H9 (cell line): ENCODE data around the gene IL17RA. TPM values are rescaled to one million over a fixed set of nuclear protein-coding genes. Genes with fewer than 3 reads are reported as not detected.

Source experiments
- DNase-seq: peaks from one replicate; pipeline ENCODE4 v3.0.0-alpha.2; 2017
- H2AFZ ChIP-seq: one replicate; pipeline ENCODE4 v1.6.1; 2013; ENCODE audit warnings: mild to moderate bottlenecking, low read length, control low read depth, moderate library complexity
- H2AK5ac ChIP-seq: 2 replicates; pipeline ENCODE4 v1.6.1; 2013; ENCODE audit warnings: low read length, control low read depth, mixed read lengths; ENCODE audit not compliant: insufficient read length
- H2BK120ac ChIP-seq: one replicate; pipeline ENCODE4 v1.6.1; 2013; ENCODE audit warnings: low read depth, mild to moderate bottlenecking, low read length, control low read depth, inconsistent platforms; ENCODE audit not compliant: poor library complexity, severe bottlenecking
- H2BK12ac ChIP-seq: 2 replicates; pipeline ENCODE4 v1.6.1; 2013; ENCODE audit warnings: low read length, control low read depth, mixed read lengths, low read depth; ENCODE audit not compliant: insufficient read length
- H2BK15ac ChIP-seq: 2 replicates; pipeline ENCODE4 v1.6.1; 2013; ENCODE audit warnings: low read depth, low read length, control low read depth
- H2BK20ac ChIP-seq: one replicate; pipeline ENCODE4 v1.6.1; 2013; ENCODE audit warnings: low read depth, mild to moderate bottlenecking, low read length, control low read depth, inconsistent platforms; ENCODE audit not compliant: poor library complexity, severe bottlenecking
- H2BK5ac ChIP-seq: 2 replicates; pipeline ENCODE4 v1.6.1; 2013; ENCODE audit warnings: low read length, control low read depth, mixed read lengths; ENCODE audit not compliant: insufficient read length
- H3K14ac ChIP-seq: 2 replicates; pipeline ENCODE4 v1.6.1; 2013; ENCODE audit warnings: low read length, control low read depth; ENCODE audit not compliant: insufficient read depth
- H3K18ac ChIP-seq: 2 replicates; pipeline ENCODE4 v1.6.1; 2013; ENCODE audit warnings: low read depth, mild to moderate bottlenecking, mixed read lengths, low read length, control low read depth; ENCODE audit not compliant: insufficient read length
- H3K23ac ChIP-seq: 2 replicates; pipeline ENCODE4 v1.6.1; 2013; ENCODE audit warnings: low read length, control low read depth, mixed read lengths, low read depth; ENCODE audit not compliant: insufficient read length
- H3K23me2 ChIP-seq: 2 replicates; pipeline ENCODE4 v1.6.1; 2013; ENCODE audit warnings: low read depth, mild to moderate bottlenecking, mixed read lengths, low read length, control low read depth; ENCODE audit not compliant: insufficient read length, poor library complexity, severe bottlenecking
- H3K27ac ChIP-seq: 2 replicates; pipeline ENCODE4 v1.5.1; 2013; ENCODE audit warnings: low read length, control low read depth, mixed read lengths, low read depth; ENCODE audit not compliant: insufficient read length
- H3K27me3 ChIP-seq: 2 replicates; pipeline ENCODE4 v1.6.1; 2013; ENCODE audit warnings: low read length, control low read depth, inconsistent platforms; ENCODE audit not compliant: insufficient read depth
- H3K4ac ChIP-seq: 2 replicates; pipeline ENCODE4 v1.6.1; 2013; ENCODE audit warnings: low read depth, mild to moderate bottlenecking, control low read depth, inconsistent platforms, low read length, moderate library complexity
- H3K4me1 ChIP-seq: 2 replicates; pipeline ENCODE4 v1.6.1; 2013; ENCODE audit warnings: low read length, control low read depth, inconsistent platforms; ENCODE audit not compliant: insufficient read depth
- H3K4me2 ChIP-seq: 2 replicates; pipeline ENCODE4 v1.6.1; 2013; ENCODE audit warnings: low read length, control low read depth, mixed read lengths; ENCODE audit not compliant: insufficient read length, insufficient read depth
- H3K56ac ChIP-seq: 2 replicates; pipeline ENCODE4 v1.6.1; 2013; ENCODE audit warnings: low read depth, mild to moderate bottlenecking, mixed read lengths, low read length, control low read depth; ENCODE audit not compliant: insufficient read length
- H3K79me1 ChIP-seq: 2 replicates; pipeline ENCODE4 v1.6.1; 2013; ENCODE audit warnings: low read depth, mild to moderate bottlenecking, moderate library complexity, low read length, control low read depth, inconsistent platforms; ENCODE audit not compliant: insufficient read depth, poor library complexity, severe bottlenecking
- H3K79me2 ChIP-seq: 2 replicates; pipeline ENCODE4 v1.6.1; 2013; ENCODE audit warnings: low read length, control low read depth, inconsistent platforms; ENCODE audit not compliant: insufficient read depth
- H3K9ac ChIP-seq: 2 replicates; pipeline ENCODE4 v1.6.1; 2013; ENCODE audit warnings: low read length, control low read depth, mixed read lengths; ENCODE audit not compliant: insufficient read length; ENCODE audit errors: extremely low read depth
- H3K9me3 ChIP-seq: one replicate; pipeline ENCODE4 v1.6.1; 2013; ENCODE audit warnings: low read depth, low read length, inconsistent platforms; ENCODE audit not compliant: control insufficient read depth
- H3T11ph ChIP-seq: one replicate; pipeline ENCODE4 v1.6.1; 2013; ENCODE audit warnings: mild to moderate bottlenecking, low read length, control low read depth, inconsistent platforms
- H4K20me1 ChIP-seq: one replicate; pipeline ENCODE4 v1.6.1; 2013; ENCODE audit not compliant: control insufficient read depth, insufficient read length, insufficient read depth
- H4K5ac ChIP-seq: 2 replicates; pipeline ENCODE4 v1.6.1; 2013; ENCODE audit warnings: low read depth, mild to moderate bottlenecking, mixed read lengths, low read length, control low read depth; ENCODE audit not compliant: insufficient read length
- H4K8ac ChIP-seq: replicated peaks from 2 replicates; pipeline ENCODE4 v1.6.1; 2013; ENCODE audit warnings: low read length, control low read depth, mixed read lengths, low read depth; ENCODE audit not compliant: insufficient read length
- H4K91ac ChIP-seq: 2 replicates; pipeline ENCODE4 v1.6.1; 2013; ENCODE audit warnings: low read depth, mild to moderate bottlenecking, moderate library complexity, mixed read lengths, low read length, control low read depth; ENCODE audit not compliant: insufficient read length
- H3K27ac Mint-ChIP-seq, 3 experiments: 2 replicates in 2 of 3; 3 replicates in 1 of 3; pipeline ENCODE4 v1.8.0; 2020 to 2021; ENCODE audit warnings: mixed read lengths in 3 of 3, mild to moderate bottlenecking in 1 of 3, moderate library complexity in 1 of 3
- H3K27me3 Mint-ChIP-seq: 2 replicates; pipeline ENCODE4 v1.8.0; 2021; ENCODE audit warnings: low read depth, mild to moderate bottlenecking, moderate library complexity, mixed read lengths
- H3K36me3 Mint-ChIP-seq, 3 experiments: 2 replicates in 2 of 3; 3 replicates in 1 of 3; pipeline ENCODE4 v1.8.0; 2020 to 2021; ENCODE audit warnings: low read depth in 3 of 3, mixed read lengths in 3 of 3; ENCODE audit not compliant: insufficient read depth in 1 of 3
- H3K4me1 Mint-ChIP-seq, 2 experiments: 2 replicates each; pipeline ENCODE4 v1.8.0; 2020; ENCODE audit warnings: mixed read lengths in 2 of 2
- H3K4me3 Mint-ChIP-seq, 2 experiments: 2 replicates in 1 of 2; 3 replicates in 1 of 2; pipeline ENCODE4 v1.8.0; 2020 to 2021; ENCODE audit warnings: mild to moderate bottlenecking in 2 of 2, mixed read lengths in 2 of 2, moderate library complexity in 1 of 2
- H3K9me3 Mint-ChIP-seq, 2 experiments: 2 replicates in 1 of 2; 3 replicates in 1 of 2; pipeline ENCODE4 v1.8.0; 2020; ENCODE audit warnings: mild to moderate bottlenecking in 2 of 2, mixed read lengths in 2 of 2, moderate library complexity in 1 of 2
- CTCF ChIP-seq: fragments of 200-600 bp; sonication (generic); conservative IDR thresholded peaks from 3 replicates; pipeline ENCODE4 v1.8.0; 2021; ENCODE audit warnings: antibody characterized with exemption, mild to moderate bottlenecking
- WGBS: extraction: QIAGEN DNeasy Blood & Tissue Kit; methylation state at CpG from one replicate; pipeline ENCODE4 v1.1.7; 2013; ENCODE audit warnings: missing lambda C conversion rate, low lambda C conversion rate, mixed read lengths; ENCODE audit not compliant: insufficient read length; ENCODE audit errors: extremely low coverage; 5-methylcytosine and 5-hydroxymethylcytosine counted together
- total RNA-seq: library from RNA; stranded (reverse); gene quantifications from 2 replicates; pipeline ENCODE4 v1.2.1, GENCODE V29; 2021

The IL17RA gene
- total RNA-seq, 1 experiment from 2014 or later = 12.4 TPM

GRCh38 chr22:17108256-17109112 lies 23.7 kb downstream of the IL17RA start:
- Histone ChIP-seq H3K4ac (no peak overlapping the region), H3K9ac (no peak overlapping the region), H3T11ph (no peak overlapping the region), H4K20me1 (no peaks in the 10 kb centered on the region), H3K9me3 (no peaks in the 10 kb centered on the region), H3K23ac (no peak overlapping the region), H3K56ac (no peak overlapping the region), H2BK12ac (no peak overlapping the region), H4K8ac (no peak overlapping the region), H2AK5ac (no peak overlapping the region), H3K79me2 (no peaks in the 10 kb centered on the region), H3K14ac (no peak overlapping the region; the same call in 1 of the 2 replicates), H3K4me1 (no peaks in the 10 kb centered on the region), H2BK5ac (no peak overlapping the region), H3K18ac (no peak overlapping the region), H4K91ac (no peak overlapping the region), H2BK15ac (no peak overlapping the region), H3K4me2 (no peak overlapping the region), H2AFZ (no peak overlapping the region), H3K23me2 (no peaks in the 10 kb centered on the region), H3K27ac (no peak overlapping the region), H2BK120ac (no peak overlapping the region), H2BK20ac (no peak overlapping the region), H3K27me3 (no peaks in the 10 kb centered on the region), H3K79me1 (no peaks in the 10 kb centered on the region), H4K5ac (no peak overlapping the region)
- peaks cover 0 to 8% of the 10 kb centered on the region in 2 experiments; a peak in 3 of 4 replicates for H3K4me1 Mint-ChIP-seq
- H3K27me3 Mint-ChIP-seq = no peaks in the 10 kb centered on the region
- no peak overlapping the region for H3K4me3 Mint-ChIP-seq
- no peak for DNase-seq
- no peak for TF ChIP-seq CTCF
- no CpG with 5 or more reads among the region's 66 CpGs for WGBS
- H3K9me3 Mint-ChIP-seq = no peaks in the 10 kb centered on the region; a peak in 1 of 5 replicates
- H3K27ac Mint-ChIP-seq = no peak overlapping the region
- peaks cover 2 to 12% (median 3%) of the 10 kb centered on the region in 3 experiments; a peak in 4 of 7 replicates for H3K36me3 Mint-ChIP-seq
